ENCODE data around the gene ASCC3. TPM values are rescaled to one million over a fixed set of nuclear protein-coding genes. Genes with fewer than 3 reads are reported as not detected.

ASCC3 gene
- total and polyA plus RNA-seq, 2 of the 4 experiments (the other 2 are of a cell fraction) = 25.8 to 104 TPM

- H3K36me3 ChIP-seq (ENCODE audit: control insufficient read depth, insufficient read depth, low read length) = no peaks in the 10 kb centered on the region
- in situ Hi-C loops (cut with MboI; ENCODE audit: low sequenced_read_pairs) (loop anchor here (5.0 to 25.0 kb wide), 3 partner anchors 360 to 620 kb away; no protein-coding TSS in a partner anchor), intact Hi-C loops (cut with micrococcal nuclease) (no loop called here), dilution Hi-C loops (cut with HindIII; ENCODE audit: low sequenced_read_pairs, unreplicated experiment) (no loop called here)
- no peak overlapping the region for H2BK15ac ChIP-seq (ENCODE audit: low read depth, low read length)
- no peak overlapping the region for H3K14ac ChIP-seq (replicated peaks; ENCODE audit: low read depth, low read length)
- H2BK20ac ChIP-seq (ENCODE audit: low read depth, low read length) = no peak overlapping the region
- no TSS peak for BruUV-seq (replicated peaks)
- no peak for ATAC-seq (ENCODE audit: low read depth)
- no peaks in the 10 kb centered on the region for H3K79me1 ChIP-seq (ENCODE audit: low read depth in 1 of 2, low read length in 2 of 2)
- no peak overlapping the region for H2AFZ ChIP-seq (replicated peaks; ENCODE audit: low read length, poor library complexity)
- H3K9ac ChIP-seq (ENCODE audit: low read depth, low read length) = no peak overlapping the region
- no peak overlapping the region for H4K91ac ChIP-seq (ENCODE audit: insufficient read depth, low read depth, low read length)
- H2AK9ac ChIP-seq (replicated peaks; ENCODE audit: low read depth, low read length, poor library complexity) = peak overlapping the region; percentile 17
- peaks cover 15% of the 10 kb centered on the region for H3K27me3 ChIP-seq (ENCODE audit: control insufficient read depth, insufficient read depth, low read length)
- no peaks in the 10 kb centered on the region for H3K9me3 ChIP-seq (ENCODE audit: control insufficient read depth, insufficient read depth, low read length)
- ChIA-PET CTCF (interaction anchor here (1.3 kb wide), 1 partner anchor 614 kb away, joined by 4 read pairs; no protein-coding TSS in a partner anchor), POLR2A (ENCODE audit: unreplicated experiment) (no interaction called here)
- no peak for DNase-seq
- H3K56ac ChIP-seq (ENCODE audit: extremely low read depth, insufficient read depth, low read length) = no peak overlapping the region
- WGBS, 2 experiments (ENCODE audit: extremely low coverage in 2 of 2, insufficient read length in 1 of 2) = no CpG with 5 or more reads among the region's 2 CpGs
- no peak overlapping the region for H3K4me3 ChIP-seq (ENCODE audit: insufficient read depth, low read depth, low read length)
- H2BK120ac ChIP-seq (ENCODE audit: low read depth, low read length) = no peak overlapping the region
- no peaks in the 10 kb centered on the region for H4K20me1 ChIP-seq (ENCODE audit: insufficient read depth, low read length)
- H3K9me1 ChIP-seq (ENCODE audit: insufficient read depth, low read length) = no peaks in the 10 kb centered on the region; the same call in 1 of the 2 replicates
- no peaks in the 10 kb centered on the region for H3K4me1 ChIP-seq (ENCODE audit: control insufficient read depth, insufficient read depth, low read length)
- no peak overlapping the region for H2BK5ac ChIP-seq (ENCODE audit: low read depth, low read length, poor library complexity, severe bottlenecking)
- H3K4ac ChIP-seq (ENCODE audit: low read depth, low read length) = no peak overlapping the region
- no peak overlapping the region for H4K5ac ChIP-seq (ENCODE audit: low read depth, low read length)
- no peak overlapping the region for H4K8ac ChIP-seq (ENCODE audit: low read depth in 2 of 2, low read length in 2 of 2)
- no peak overlapping the region for H3K23ac ChIP-seq (ENCODE audit: low read depth, low read length)
- no peak overlapping the region for H3K4me2 ChIP-seq (ENCODE audit: low read depth, low read length)
- H2AK5ac ChIP-seq (ENCODE audit: low read depth, low read length) = no peak overlapping the region
- no peak for TF ChIP-seq RCOR1 (IDR thresholded peaks at IDR 0.05; ENCODE audit: insufficient replicate concordance, low read length)
- no peak for TF ChIP-seq BHLHE40 (IDR thresholded peaks at IDR 0.05; ENCODE audit: low read depth, low read length)
- no peak for TF ChIP-seq CEBPB (IDR thresholded peaks at IDR 0.05; ENCODE audit: low read depth, low read length)
- TF ChIP-seq POLR2A (IDR thresholded peaks at IDR 0.05; ENCODE audit: low read depth, low read length) = no peak
- H3K18ac ChIP-seq (ENCODE audit: low read depth, low read length) = no peak overlapping the region
- no peak overlapping the region for H3K27ac ChIP-seq (ENCODE audit: insufficient read depth, low read length)
Measured at GRCh38 chr6:100482698-100483097, 398.4 kb downstream of the ASCC3 start.
